OCI-LY1 (cell line): ENCODE measurements around the gene SEMA3C.

Experiments used
- CTCF ChIP-seq: fragments of 200-600 bp; sonication (generic), shearing (Covaris generic); IDR thresholded peaks from 2 replicates; pipeline ENCODE4 v1.5.1; 2017; ENCODE audit warnings: mild to moderate bottlenecking, antibody characterized with exemption, low read length, moderate library complexity, mixed read lengths
- EZH2 ChIP-seq: fragments of 200-600 bp; sonication (generic), shearing (Covaris generic); IDR thresholded peaks from 2 replicates; pipeline ENCODE4 v1.8.0; 2017; ENCODE audit warnings: borderline replicate concordance, mixed run types, mild to moderate bottlenecking, antibody characterized with exemption, low read length, moderate library complexity, mixed read lengths

- TF ChIP-seq CTCF: no peak
- no peak for TF ChIP-seq EZH2
These were observed 93.4 kb downstream of the SEMA3C start for GRCh38 chr7:80825499-80825898.
